ENCODE results near the gene ORM2. TPM values are rescaled to one million over a fixed set of nuclear protein-coding genes. Genes with fewer than 3 reads are reported as not detected.

ORM2 gene
- total and polyA plus RNA-seq, 2 of the 4 experiments (the other 2 are of a cell fraction), result not detected

- H3K23ac ChIP-seq (ENCODE audit: low read depth, low read length), result no peak overlapping the region
- no peaks in the 10 kb centered on the region for H3K9me3 ChIP-seq (ENCODE audit: control insufficient read depth, insufficient read depth, low read length)
- dilution Hi-C loops (cut with HindIII; ENCODE audit: low sequenced_read_pairs, unreplicated experiment) (no loop called here), intact Hi-C loops (cut with micrococcal nuclease) (no loop called here), in situ Hi-C loops (cut with MboI; ENCODE audit: low sequenced_read_pairs) (no loop called here)
- H3K27ac ChIP-seq (ENCODE audit: insufficient read depth, low read length), result no peak overlapping the region
- H3K56ac ChIP-seq (ENCODE audit: extremely low read depth, insufficient read depth, low read length), result no peak overlapping the region
- H3K4me2 ChIP-seq (ENCODE audit: low read depth, low read length), result no peak overlapping the region
- H3K4me1 ChIP-seq (ENCODE audit: control insufficient read depth, insufficient read depth, low read length), result no peaks in the 10 kb centered on the region
- ChIA-PET CTCF (no interaction called here), POLR2A (ENCODE audit: unreplicated experiment) (no interaction called here)
- H2AFZ ChIP-seq (replicated peaks; ENCODE audit: low read length, poor library complexity), result no peak overlapping the region
- H4K20me1 ChIP-seq (ENCODE audit: insufficient read depth, low read length), result no peaks in the 10 kb centered on the region; the same call in 1 of the 2 replicates
- no peak overlapping the region for H2BK5ac ChIP-seq (ENCODE audit: low read depth, low read length, poor library complexity, severe bottlenecking)
- no TSS peak for BruUV-seq (replicated peaks)
- no peak overlapping the region for H2BK15ac ChIP-seq (ENCODE audit: low read depth, low read length)
- H4K91ac ChIP-seq (ENCODE audit: insufficient read depth, low read depth, low read length), result no peak overlapping the region
- H3K79me1 ChIP-seq (ENCODE audit: low read depth in 1 of 2, low read length in 2 of 2), result peaks cover 3 to 16% of the 10 kb centered on the region in 2 experiments; a peak in 3 of 4 replicates
- ATAC-seq (ENCODE audit: low read depth) (peak; percentile 60), DNase-seq (no peak)
- no peak overlapping the region for H2BK20ac ChIP-seq (ENCODE audit: low read depth, low read length)
- H4K8ac ChIP-seq (ENCODE audit: low read depth in 2 of 2, low read length in 2 of 2), result no peak overlapping the region
- H3K36me3 ChIP-seq (ENCODE audit: control insufficient read depth, insufficient read depth, low read length), result peaks cover 46% of the 10 kb centered on the region
- no peak overlapping the region for H3K4ac ChIP-seq (ENCODE audit: low read depth, low read length)
- no peak overlapping the region for H4K5ac ChIP-seq (ENCODE audit: low read depth, low read length)
- H3K27me3 ChIP-seq (ENCODE audit: control insufficient read depth, insufficient read depth, low read length), result no peaks in the 10 kb centered on the region
- no peak overlapping the region for H3K14ac ChIP-seq (replicated peaks; ENCODE audit: low read depth, low read length)
- H2AK5ac ChIP-seq (ENCODE audit: low read depth, low read length), result no peak overlapping the region
- H3K4me3 ChIP-seq (ENCODE audit: insufficient read depth, low read depth, low read length), result no peak overlapping the region
- H2AK9ac ChIP-seq (replicated peaks; ENCODE audit: low read depth, low read length, poor library complexity), result no peak overlapping the region
- no peak overlapping the region for H2BK120ac ChIP-seq (ENCODE audit: low read depth, low read length)
- H3K9me1 ChIP-seq (ENCODE audit: insufficient read depth, low read length), result peaks cover 6% of the 10 kb centered on the region
- no peak overlapping the region for H3K9ac ChIP-seq (ENCODE audit: low read depth, low read length)
- H3K18ac ChIP-seq (ENCODE audit: low read depth, low read length), result no peak overlapping the region
- WGBS, 2 experiments (ENCODE audit: extremely low coverage in 2 of 2, insufficient read length in 1 of 2), result 50% methylated on average over 1 of the region's 14 CpGs; no CpG with 5 or more reads in 1 of the 2 experiments
- TF ChIP-seq MAFK (IDR thresholded peaks at IDR 0.05; ENCODE audit: low read depth, low read length) (no peak), RAD21 (IDR thresholded peaks at IDR 0.05; ENCODE audit: low read length) (no peak), NFE2L2 (IDR thresholded peaks at IDR 0.05; ENCODE audit: low read depth, low read length) (no peak), FOS (IDR thresholded peaks at IDR 0.05; ENCODE audit: low read depth, low read length) (no peak), CEBPB (IDR thresholded peaks at IDR 0.05; ENCODE audit: low read depth, low read length) (no peak), RFX5 (IDR thresholded peaks at IDR 0.05; ENCODE audit: low read depth, low read length) (no peak), POLR2A (IDR thresholded peaks at IDR 0.05; ENCODE audit: low read depth, low read length) (no peak), MXI1 (IDR thresholded peaks at IDR 0.05; ENCODE audit: borderline replicate concordance, low read depth, low read length) (no peak), BHLHE40 (IDR thresholded peaks at IDR 0.05; ENCODE audit: low read depth, low read length) (no peak), CTCF (conservative IDR thresholded peaks at IDR 0.05; ENCODE audit: low read depth, low read length) (no peak), CHD1 (IDR thresholded peaks at IDR 0.05; ENCODE audit: low read depth, low read length) (no peak), USF2 (IDR thresholded peaks at IDR 0.05; ENCODE audit: low read depth, low read length) (no peak), MAZ (IDR thresholded peaks at IDR 0.05; ENCODE audit: borderline replicate concordance, low read depth, low read length) (no peak), RCOR1 (IDR thresholded peaks at IDR 0.05; ENCODE audit: insufficient replicate concordance, low read length) (no peak)
- TF ChIP-seq, protein P1, sequence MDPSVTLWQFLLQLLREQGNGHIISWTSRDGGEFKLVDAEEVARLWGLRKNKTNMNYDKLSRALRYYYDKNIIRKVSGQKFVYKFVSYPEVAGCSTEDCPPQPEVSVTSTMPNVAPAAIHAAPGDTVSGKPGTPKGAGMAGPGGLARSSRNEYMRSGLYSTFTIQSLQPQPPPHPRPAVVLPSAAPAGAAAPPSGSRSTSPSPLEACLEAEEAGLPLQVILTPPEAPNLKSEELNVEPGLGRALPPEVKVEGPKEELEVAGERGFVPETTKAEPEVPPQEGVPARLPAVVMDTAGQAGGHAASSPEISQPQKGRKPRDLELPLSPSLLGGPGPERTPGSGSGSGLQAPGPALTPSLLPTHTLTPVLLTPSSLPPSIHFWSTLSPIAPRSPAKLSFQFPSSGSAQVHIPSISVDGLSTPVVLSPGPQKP (IDR thresholded peaks at IDR 0.05; ENCODE audit: borderline replicate concordance, low read depth, low read length), result no peak
Measured at GRCh38 chr9:114371973-114372917, 42.6 kb downstream of the ORM2 start.

All from IMR-90 (cell line).